Upper lobe of left lung (tissue), 6 donors: Measurements from ENCODE around the gene UNC5C. TPM values are rescaled to one million over a fixed set of nuclear protein-coding genes. Genes with fewer than 3 reads are reported as not detected.

Experiments
- ATAC-seq, 2 donors: fragments of 200-7000 bp; cut with Tn5 transposase; one replicate each; pipeline ENCODE4 v1.9.1; 2022; ENCODE audit warnings: mild to moderate bottlenecking in 2 of 2, moderate library complexity in 2 of 2; ENCODE audit not compliant: low FRiP score in 2 of 2
- DNase-seq, 2 donors: peaks; one replicate each; pipeline ENCODE4 v3.0.0-alpha.2; 2019 to 2020
- H3K27ac ChIP-seq, 4 donors: fragments of 200-600 bp; sonication (generic); one replicate each; pipeline ENCODE4 v1.5.1; 2016 to 2019
- H3K27me3 ChIP-seq, 4 donors: fragments of 200-600 bp; sonication (generic); one replicate each; pipeline ENCODE4 v1.5.1; 2017 to 2019
- H3K36me3 ChIP-seq, 4 donors: fragments of 200-600 bp; sonication (generic); one replicate each; pipeline ENCODE4 v1.5.1; 2016 to 2019
- H3K4me1 ChIP-seq, 4 donors: fragments of 200-600 bp; sonication (generic); one replicate each; pipeline ENCODE4 v1.5.1; 2018 to 2019
- H3K4me3 ChIP-seq, 4 donors: fragments of 200-600 bp; sonication (generic); one replicate each; pipeline ENCODE4 v1.5.1; 2017 to 2019; ENCODE audit warnings: mild to moderate bottlenecking in 2 of 4, moderate library complexity in 1 of 4
- H3K9me3 ChIP-seq, 4 donors: fragments of 200-600 bp; sonication (generic); one replicate each; pipeline ENCODE4 v1.5.1; 2018 to 2019
- EP300 ChIP-seq, 4 donors: sonication (generic); formaldehyde crosslinking; IDR thresholded peaks; one replicate each; pipeline ENCODE4 v1.5.1; 2017; ENCODE audit warnings: antibody characterized with exemption in 4 of 4, control low read depth in 2 of 4
- POLR2A ChIP-seq, 4 donors: fragments of 450-650 bp; IDR thresholded peaks; one replicate each; pipeline ENCODE4 v1.5.1; 2016 to 2017; ENCODE audit warnings: antibody characterized with exemption in 4 of 4, mild to moderate bottlenecking in 2 of 4
- POLR2AphosphoS5 ChIP-seq, 2 donors: sonication (generic); formaldehyde crosslinking; IDR thresholded peaks; one replicate each; pipeline ENCODE4 v1.5.1; 2017; ENCODE audit warnings: antibody characterized with exemption in 2 of 2
- WGBS, 2 donors: methylation state at CpG; one replicate each; pipeline ENCODE4 v1.1.5; 2017 to 2018; 5-methylcytosine and 5-hydroxymethylcytosine counted together
- total RNA-seq, 6 donors: library from RNA; depleted of rRNA in 4 of 6; stranded (reverse); fragments of >200 nt in 4 of 6; gene quantifications; one replicate each; pipeline versions ENCODE4 v1.1.0 to v1.2.1, GENCODE V29; 2016 to 2021
- TF ChIP-seq, protein P1 (sequence below), 6 experiments: fragments of 450-650 bp in 4 of 6; fragments of 200-600 bp in 2 of 6; sonication (generic) in 2 of 6; IDR thresholded peaks; one replicate each; pipeline ENCODE4 v1.5.1; 2016 to 2019; ENCODE audit warnings: antibody characterized with exemption in 6 of 6
- donor health status: DM: no; HTN: no; CAD: no; lungs with moderate emphysema.
- donor health status: DM: no; HTN: yes; CAD: no; lungs with severe emphysema.

UNC5C gene
- total RNA-seq, 6 donors from 2014 or later, result 1.8 to 14.7 (median 3.2) TPM

DNA sequence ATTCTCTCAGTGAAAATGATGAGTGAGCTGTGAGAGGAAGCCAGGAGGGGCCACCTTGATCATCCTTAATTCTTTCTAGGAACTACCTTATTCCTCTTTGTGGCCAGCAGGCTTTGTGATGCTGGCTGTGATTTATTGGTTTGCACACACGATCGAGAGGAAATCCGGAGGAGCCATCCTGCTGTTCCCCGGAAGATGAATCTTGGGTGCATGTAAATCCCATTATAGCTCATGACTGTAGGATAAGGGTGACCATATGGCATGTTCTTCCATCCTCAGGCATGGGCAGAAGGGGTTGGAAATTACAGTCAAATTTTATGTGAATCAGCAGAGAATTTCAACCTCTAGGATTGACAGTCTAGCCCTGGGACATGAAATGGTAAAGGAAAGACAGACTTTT lies 254.5 kb downstream of the UNC5C start:
- Histone ChIP-seq H3K4me3 (no peak overlapping the region), H3K27me3 (no peaks in the 10 kb centered on the region), H3K27ac (no peak overlapping the region), H3K36me3 (no peaks in the 10 kb centered on the region), H3K4me1 (no peaks in the 10 kb centered on the region), H3K9me3 (no peaks in the 10 kb centered on the region)
- ATAC-seq (no peak), DNase-seq (no peak)
- no peak for TF ChIP-seq POLR2A (IDR thresholded peaks at IDR 0.05)
- TF ChIP-seq, protein P1, sequence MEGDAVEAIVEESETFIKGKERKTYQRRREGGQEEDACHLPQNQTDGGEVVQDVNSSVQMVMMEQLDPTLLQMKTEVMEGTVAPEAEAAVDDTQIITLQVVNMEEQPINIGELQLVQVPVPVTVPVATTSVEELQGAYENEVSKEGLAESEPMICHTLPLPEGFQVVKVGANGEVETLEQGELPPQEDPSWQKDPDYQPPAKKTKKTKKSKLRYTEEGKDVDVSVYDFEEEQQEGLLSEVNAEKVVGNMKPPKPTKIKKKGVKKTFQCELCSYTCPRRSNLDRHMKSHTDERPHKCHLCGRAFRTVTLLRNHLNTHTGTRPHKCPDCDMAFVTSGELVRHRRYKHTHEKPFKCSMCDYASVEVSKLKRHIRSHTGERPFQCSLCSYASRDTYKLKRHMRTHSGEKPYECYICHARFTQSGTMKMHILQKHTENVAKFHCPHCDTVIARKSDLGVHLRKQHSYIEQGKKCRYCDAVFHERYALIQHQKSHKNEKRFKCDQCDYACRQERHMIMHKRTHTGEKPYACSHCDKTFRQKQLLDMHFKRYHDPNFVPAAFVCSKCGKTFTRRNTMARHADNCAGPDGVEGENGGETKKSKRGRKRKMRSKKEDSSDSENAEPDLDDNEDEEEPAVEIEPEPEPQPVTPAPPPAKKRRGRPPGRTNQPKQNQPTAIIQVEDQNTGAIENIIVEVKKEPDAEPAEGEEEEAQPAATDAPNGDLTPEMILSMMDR (IDR thresholded peaks at IDR 0.05), result no peak
- no peak for TF ChIP-seq POLR2AphosphoS5 (IDR thresholded peaks at IDR 0.05)
- no peak for TF ChIP-seq EP300 (IDR thresholded peaks at IDR 0.05)
- WGBS, 2 donors, result 85 to 86% methylated on average over 4 of the region's 4 CpGs

DNA sequence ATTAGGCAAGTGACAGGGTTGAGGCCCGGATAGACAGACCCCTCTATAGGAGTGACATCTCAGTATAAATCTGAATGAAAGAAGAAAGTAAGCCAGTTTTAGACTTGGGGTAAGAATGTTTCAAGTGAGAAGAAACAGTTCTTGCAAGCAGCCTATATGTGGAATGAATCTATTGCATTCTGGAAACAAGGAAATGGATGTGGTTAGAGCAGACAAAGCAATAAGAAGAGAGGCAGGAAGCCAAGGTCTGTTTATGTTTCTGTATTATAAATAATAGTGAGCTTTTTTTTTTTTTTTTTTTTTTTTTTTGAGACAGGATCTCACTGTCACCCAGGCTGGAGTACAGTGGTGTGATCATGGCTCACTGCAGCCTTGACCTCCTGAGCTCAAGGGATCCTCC lies 255.8 kb downstream of the UNC5C start:
- WGBS, 2 donors, result 39 to 45% methylated on average over 1 of the region's 1 CpG
- ATAC-seq, result no peak
- TF ChIP-seq EP300 (IDR thresholded peaks at IDR 0.05) (no peak), POLR2A (IDR thresholded peaks at IDR 0.05) (no peak), POLR2AphosphoS5 (IDR thresholded peaks at IDR 0.05) (no peak)
- TF ChIP-seq, protein P1 (IDR thresholded peaks at IDR 0.05), result no peak

DNA sequence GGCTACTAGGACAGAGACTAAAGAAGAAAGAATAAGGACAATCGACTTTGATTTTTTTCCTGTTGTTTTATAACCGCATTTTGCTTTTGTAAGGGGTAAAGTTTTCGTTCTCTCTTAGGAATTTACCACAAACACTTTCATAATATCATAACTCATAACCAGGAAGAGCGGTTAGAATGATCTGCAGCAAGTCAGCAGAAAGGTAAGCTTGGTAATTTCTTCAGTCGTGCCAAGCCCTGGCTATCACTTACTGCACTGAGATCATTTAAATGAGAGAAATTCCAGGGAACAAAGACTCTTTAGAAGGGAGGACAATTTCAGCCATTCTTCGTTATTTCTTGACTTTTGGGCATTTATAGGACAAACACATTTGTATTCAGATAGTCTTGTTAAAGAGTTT lies 258.1 kb downstream of the UNC5C start:
- Histone ChIP-seq H3K9me3 (no peaks in the 10 kb centered on the region), H3K27ac (no peak overlapping the region), H3K36me3 (no peaks in the 10 kb centered on the region), H3K27me3 (no peaks in the 10 kb centered on the region), H3K4me3 (no peak overlapping the region), H3K4me1 (no peaks in the 10 kb centered on the region)
- TF ChIP-seq EP300 (IDR thresholded peaks at IDR 0.05), result no peak
- ATAC-seq (no peak), DNase-seq (no peak)
- WGBS, 2 donors, result 44 to 67% methylated on average over 6 of the region's 6 CpGs

More for the DNA sequence above, 255.8 kb downstream of the UNC5C start:
- H3K27ac ChIP-seq, result no peak overlapping the region
- no peak overlapping the region for H3K4me3 ChIP-seq
- no peaks in the 10 kb centered on the region for H3K9me3 ChIP-seq
- H3K36me3 ChIP-seq, result no peaks in the 10 kb centered on the region
- no peaks in the 10 kb centered on the region for H3K27me3 ChIP-seq
- no peak for DNase-seq
- H3K4me1 ChIP-seq, result no peaks in the 10 kb centered on the region

DNA sequence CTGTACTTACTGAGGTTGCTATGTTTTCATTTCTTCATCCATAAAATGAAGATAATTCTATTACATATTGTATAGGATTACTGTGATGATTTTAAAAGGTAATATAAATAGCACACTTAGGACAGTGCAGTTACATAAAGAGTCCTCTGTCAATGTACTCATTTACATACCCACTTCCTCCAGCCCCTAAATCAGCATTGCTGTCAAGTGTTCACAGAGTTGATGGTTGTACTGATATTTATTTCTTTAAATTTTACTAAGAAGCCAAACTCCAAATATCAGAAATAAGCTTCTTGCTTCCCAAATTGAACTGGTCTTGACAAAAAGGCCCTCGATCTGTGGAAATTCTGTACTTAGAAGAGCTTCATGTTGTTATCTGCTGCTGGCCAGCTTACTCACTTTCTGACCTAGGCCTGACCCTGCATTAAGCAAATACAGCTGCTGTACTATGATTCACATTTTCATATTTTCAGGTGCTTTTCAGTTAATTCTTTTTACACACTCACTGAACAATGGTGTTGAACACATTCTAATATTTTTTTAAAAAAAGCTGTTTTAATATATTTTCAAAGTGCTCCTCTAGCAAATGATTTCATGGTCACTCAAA lies 259.6 kb downstream of the UNC5C start:
- ATAC-seq, result no peak
- Histone ChIP-seq H3K4me3 (no peak overlapping the region), H3K36me3 (no peaks in the 10 kb centered on the region), H3K27me3 (no peaks in the 10 kb centered on the region), H3K4me1 (no peaks in the 10 kb centered on the region), H3K27ac (no peak overlapping the region), H3K9me3 (no peaks in the 10 kb centered on the region)
- DNase-seq, result no peak
- 46 to 64% methylated on average over 1 of the region's 1 CpG for WGBS, 2 donors
- no peak for TF ChIP-seq POLR2AphosphoS5 (IDR thresholded peaks at IDR 0.05)
- no peak for TF ChIP-seq POLR2A (IDR thresholded peaks at IDR 0.05)
- TF ChIP-seq EP300 (IDR thresholded peaks at IDR 0.05), result no peak
- TF ChIP-seq, protein P1 (IDR thresholded peaks at IDR 0.05), result no peak

DNA sequence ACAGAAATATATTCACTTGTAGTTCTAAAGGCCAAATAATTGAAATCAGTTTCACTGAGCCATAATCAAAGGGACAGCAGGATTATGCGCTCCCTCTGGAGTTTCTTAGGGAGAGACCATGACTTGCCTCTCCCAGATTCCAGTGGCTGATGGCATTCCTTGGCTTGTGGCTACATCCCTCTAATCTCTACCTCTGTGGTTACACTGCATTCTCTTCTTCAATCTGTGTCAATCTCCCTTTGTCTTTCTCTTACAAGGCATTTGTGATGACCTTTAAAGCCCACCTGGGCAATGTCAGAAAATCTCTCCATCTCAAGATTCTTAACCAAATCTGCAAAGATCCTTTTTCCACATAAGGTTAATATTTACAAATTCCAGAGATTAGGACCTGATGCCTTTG lies 260.2 kb downstream of the UNC5C start:
- DNase-seq (no peak), ATAC-seq (no peak)
- H3K27me3 ChIP-seq, result no peaks in the 10 kb centered on the region
- H3K4me1 ChIP-seq, result no peaks in the 10 kb centered on the region
- H3K4me3 ChIP-seq, result no peak overlapping the region
- H3K36me3 ChIP-seq, result no peaks in the 10 kb centered on the region
- TF ChIP-seq POLR2AphosphoS5 (IDR thresholded peaks at IDR 0.05), result no peak
- no peak for TF ChIP-seq POLR2A (IDR thresholded peaks at IDR 0.05)
- no peak for TF ChIP-seq EP300 (IDR thresholded peaks at IDR 0.05)
- TF ChIP-seq, protein P1 (IDR thresholded peaks at IDR 0.05), result no peak
- H3K9me3 ChIP-seq, result no peaks in the 10 kb centered on the region
- 95 to 100% methylated on average over 1 of the region's 1 CpG for WGBS, 2 donors
- no peak overlapping the region for H3K27ac ChIP-seq
